HG03108 (cell line): Measurements from ENCODE around the gene PDE2A.

Experiments
- ATAC-seq: cut with Tn5 transposase; IDR thresholded peaks from one replicate; pipeline ENCODE4 v1.9.1; 2021; ENCODE audit warnings: moderate library complexity; ENCODE audit not compliant: unreplicated experiment

Gene PDE2A

DNA sequence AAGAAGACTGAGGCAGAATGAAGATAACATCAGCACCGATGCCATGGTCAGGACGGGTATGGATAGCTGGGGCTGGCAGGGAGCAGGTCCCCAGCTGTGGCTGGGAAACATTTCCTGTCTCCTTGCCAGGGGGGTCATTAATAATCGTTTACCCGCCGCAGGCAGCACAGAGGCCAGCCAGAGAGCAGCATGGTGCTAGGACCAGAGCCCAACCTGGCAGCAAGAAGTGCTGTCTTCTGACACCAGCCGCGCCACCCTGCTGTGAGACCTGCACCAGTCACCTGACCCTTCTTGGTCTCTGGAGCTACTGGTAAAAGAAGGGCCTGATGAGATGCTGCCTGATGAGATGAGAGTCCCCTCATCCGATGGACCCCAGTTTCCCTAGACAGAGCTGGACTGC, 36.3 kb downstream of the PDE2A start:
- ATAC-seq = no peak

DNA sequence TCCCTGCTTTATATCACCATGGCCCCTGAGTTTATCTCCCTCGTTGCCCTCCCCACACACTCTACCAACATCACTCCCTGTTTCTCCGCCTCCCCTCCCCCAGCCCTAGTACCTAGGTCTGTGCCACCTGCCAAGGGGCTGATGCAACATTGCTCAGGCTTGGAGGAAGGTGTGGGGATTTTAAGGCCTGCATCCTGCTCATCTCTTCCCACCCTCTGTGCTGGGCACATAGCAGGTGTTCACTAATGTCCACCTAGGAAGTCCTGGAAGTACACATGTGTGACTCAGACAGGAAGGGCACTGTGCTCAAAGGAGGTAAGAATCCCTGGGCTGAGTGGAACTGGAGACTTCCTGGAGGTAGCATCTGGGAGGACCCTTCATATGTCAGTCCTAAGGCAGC, 37.0 kb downstream of the PDE2A start:
- no peak for ATAC-seq

DNA sequence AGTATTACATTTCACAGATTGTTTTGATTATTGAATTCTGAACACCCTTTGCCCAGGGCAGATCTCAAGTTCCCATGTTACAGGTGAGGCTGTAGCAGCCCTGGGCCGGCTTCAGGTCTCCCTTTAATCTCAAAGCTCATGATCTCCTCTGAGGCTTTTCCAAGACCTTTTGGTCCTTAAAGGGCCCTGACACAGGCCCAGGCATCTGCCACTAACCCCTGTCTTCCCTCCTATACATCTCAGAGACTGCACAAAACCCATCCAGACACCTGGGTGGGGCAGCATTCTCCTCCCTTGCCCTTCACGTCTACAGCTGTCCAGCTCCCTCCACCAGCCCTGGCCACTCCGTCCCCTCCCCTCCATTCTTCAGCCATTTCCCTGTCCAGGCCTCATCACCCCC, 37.8 kb downstream of the PDE2A start:
- no peak for ATAC-seq

DNA sequence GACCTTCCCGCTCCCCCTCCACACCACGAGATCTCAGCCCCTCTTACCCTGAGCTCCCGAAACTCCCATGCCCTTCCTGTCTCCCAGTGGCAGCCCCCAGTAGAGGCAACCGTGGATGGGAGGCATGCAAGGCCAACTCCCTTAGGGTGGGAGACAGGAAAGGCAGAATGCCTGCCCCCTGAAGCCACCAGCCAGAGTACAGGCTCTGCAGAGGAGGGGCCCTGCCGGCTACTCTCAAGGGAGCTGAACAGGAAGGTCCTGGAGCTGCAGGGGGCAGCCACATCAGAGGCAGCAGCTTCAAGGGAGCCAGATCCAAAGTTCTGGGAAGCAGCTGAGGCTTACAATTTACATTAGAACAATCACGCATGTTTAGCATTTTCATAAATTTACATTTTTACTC, 38.3 kb downstream of the PDE2A start:
- ATAC-seq = no peak

DNA sequence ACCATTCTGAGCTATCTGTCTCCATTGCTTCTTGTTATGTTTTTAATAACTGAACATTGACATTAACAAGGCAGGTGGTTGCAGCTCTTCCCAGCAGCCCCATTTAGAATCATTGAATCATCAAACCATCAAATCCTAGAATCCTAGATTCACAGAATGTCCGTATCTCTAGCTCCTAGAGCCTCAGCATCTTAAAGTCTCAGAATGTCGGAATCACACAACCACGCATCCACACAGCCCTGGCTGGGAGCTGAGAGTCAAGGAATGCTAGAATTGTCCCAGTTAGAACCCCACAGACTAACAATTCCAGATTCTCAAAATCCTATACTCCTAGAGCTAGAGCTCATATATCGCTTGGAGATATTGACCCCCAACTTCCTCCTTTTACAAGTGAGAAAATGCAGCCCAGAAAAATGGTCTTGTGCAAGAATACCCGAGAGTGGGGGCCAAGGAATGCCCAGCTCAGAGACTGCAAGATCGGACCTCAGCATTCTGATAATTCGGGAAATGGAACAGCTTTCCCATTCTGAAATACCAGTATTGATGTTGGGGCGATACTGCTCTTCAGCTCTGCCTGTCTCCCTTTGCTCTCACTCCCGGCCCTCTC, 38.8 kb downstream of the PDE2A start:
- ATAC-seq = no peak

DNA sequence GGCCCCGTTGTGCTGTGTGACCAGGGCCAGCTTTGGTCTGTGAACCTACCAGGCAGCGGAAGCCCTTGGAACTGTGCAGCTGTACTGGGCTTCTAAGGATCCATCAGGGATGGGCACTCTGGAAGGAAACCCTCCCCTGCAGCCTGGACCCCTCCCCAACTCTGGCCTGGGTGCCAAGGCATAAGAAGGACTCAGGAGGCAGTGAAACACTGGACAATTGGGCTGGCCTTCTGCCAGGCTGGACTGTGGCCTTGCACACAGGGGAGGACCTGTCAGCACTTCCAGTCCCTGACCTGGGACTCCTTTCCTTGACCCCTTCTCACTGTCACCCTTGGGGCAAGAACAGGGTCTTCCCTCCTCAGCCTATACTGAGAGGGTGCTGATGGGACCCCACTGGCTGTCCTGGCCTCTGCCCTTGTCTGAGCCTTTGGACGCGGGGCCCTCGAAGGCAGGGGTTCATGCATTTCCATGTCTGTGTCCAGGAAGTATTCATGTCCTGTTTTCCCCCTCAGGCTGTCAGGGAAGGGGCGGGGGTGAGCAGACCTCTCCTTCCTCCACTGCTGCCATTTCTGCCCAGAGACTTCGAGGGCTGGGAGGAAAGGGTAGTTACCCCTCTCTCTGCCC, 39.6 kb downstream of the PDE2A start:
- ATAC-seq = no peak

DNA sequence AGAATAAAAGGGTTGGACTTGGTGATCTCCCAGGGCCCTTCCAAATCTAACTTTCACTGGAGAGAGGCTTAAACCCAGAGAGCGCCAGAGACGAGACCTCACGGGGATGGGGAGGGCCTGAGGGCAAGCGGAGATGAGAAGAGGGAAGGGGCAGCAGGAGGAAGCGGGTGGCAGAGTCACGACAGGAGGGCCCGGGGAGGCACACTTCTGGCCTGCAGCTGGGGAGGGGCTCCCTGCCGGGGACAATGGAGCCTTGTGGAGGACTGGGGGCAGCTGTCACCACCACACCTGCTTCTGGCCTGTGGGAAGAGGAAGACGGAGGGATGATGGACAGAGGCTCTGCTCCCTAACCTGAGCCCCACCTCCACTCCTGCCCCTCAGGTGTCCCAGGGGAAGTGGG, 40.2 kb downstream of the PDE2A start:
- no peak for ATAC-seq

DNA sequence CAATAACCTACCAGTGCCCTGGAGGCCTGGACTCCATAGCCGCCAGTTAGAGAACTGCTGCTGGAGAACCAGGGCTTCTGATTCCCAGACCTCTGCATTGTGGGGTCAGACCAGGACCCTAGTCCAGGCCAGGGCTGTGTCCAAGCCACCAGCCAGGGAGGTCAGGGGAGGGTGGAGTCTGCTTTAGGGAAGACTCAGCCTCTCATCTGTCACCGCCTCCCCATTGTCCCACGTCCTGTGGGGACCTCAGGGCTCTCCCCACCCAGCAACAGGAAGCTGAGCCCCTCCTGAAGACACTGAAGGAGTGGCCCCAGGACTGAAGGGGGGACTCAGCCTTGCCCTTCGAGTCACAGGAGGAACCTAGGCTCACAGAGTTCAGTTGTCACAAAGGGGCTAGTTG, 41.2 kb downstream of the PDE2A start:
- no peak for ATAC-seq

DNA sequence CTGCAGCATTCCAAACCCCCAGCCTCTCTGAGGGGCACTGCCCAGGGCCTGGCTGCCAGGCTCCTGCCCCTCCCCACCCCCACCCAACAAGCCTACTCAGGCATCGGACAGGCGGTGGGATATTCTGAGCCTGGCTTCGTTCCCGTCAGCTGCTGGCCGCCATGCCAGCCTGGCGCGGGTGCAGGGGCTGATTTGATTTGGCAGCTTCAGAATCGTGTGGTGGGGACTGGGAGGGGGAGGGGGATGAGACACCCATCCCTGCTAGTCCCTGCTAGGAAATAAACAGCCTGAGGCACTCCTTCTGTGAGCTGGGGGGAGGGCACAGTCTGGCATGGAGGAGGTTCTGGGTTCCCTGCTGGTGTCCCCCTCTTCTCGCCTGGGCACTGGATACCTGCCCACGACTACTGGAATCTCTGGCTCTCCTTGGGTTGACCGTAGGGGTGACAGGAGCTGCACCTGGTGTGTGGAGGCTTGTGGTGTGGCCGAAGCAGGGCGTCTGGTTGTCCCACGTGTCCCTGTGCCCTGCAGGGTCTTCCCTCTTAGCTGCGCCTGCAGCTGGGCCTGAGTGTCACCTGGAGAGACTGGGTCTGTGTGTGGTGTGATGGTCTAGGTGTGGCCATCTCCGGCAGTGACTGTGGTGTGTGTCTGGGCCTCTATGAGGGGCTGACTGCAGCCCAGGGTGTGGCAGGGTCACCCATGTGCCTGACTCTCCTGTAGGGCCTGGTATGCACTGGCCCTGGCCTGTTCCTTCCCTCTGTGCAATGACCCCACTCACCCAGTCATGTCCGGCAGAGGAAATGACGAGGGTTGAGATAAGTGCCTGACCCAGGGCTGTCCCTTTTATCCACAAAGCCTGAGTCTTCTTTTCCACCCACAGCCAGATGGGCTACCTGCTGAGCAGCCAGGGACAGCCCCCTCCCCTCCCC, 42.2 kb downstream of the PDE2A start:
- ATAC-seq = no peak

DNA sequence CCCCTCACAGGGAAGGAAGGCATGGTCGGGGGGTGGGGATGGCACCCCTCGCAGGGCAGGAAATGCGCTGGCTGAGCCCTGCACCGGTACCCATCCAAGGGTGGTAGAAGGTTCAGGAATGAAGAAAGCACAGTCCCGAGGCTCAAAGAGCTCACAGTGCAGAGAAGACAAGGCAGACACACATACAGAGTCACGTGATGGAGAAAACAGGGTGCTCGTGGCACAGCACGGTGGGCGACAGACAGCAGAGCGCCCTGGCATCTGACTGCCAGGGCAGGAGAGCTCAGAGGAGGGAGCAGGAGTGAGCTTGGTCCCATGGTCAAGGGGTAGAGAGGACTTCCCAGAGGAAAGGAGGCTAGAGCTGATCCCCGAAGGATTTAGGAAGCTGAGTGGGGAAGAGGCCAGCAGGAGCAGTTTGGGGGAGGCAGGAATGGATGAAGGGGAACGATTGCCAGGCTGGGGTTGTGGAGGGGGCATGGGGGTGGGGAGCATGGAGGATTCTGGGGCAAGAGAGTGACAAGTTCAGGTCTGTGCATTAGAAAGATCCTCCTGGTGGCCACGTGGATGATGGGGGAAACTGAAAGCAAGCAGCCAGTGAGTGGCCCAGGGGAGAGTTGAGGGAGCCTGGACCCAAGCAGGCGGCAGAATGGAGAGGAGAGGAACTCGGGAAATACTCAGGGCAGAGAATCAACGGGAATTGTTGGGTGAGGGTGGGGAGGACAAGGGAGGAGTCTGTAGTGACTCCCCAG, 43.9 kb downstream of the PDE2A start:
- no peak for ATAC-seq

DNA sequence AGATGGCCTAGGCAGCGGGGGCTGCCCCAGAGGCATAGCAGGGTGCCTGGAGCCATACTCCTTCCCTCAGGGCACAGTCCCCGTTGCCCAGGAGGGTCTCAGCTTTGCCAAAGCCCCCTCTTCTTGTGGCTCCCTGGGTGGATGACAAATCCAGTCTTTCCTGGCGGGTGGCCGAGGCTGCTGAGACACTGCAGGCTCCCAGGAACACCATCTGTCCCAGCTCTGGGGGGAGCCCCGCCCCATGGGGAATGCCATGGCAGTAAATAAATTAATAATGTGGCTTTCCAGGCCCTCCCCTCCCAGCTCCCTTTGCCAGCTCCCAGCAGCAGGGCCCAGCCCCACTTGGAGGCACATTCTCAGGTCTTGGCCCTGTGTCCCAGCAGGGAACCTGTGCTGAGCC, 45.0 kb downstream of the PDE2A start:
- ATAC-seq = no peak

DNA sequence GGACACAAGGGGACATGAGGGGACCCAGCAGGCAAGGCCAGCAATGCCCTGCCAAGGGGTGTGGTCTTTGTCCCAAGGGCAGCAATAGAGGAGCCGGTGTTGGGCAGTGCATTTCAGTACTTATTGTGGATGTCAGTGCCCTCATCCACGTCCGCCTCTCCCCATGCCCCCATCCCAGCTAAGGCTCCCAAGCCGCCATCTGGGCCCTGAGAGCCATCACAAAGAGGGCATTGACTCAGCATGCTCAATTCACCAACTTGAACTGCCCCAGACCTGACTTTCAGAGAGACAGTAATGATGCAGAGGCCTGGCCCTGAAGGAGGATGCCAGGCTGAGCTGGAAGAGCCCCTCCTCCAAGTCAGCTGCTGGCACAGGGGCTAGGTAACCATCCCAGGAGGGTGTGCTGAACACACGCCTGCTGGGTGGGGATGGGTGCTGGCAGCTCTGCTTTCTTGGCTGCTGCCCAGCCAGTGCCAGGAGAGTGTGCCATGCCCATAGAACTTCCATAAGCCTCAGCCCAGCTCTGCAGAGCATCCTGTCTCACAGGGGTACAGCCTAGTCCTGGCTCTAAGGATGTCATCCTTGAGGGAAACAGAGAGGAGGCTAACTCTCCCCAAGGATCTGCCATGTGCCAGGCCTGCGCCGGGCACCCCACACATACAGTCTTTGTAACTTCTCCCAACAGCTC, 46.5 kb downstream of the PDE2A start:
- no peak for ATAC-seq

DNA sequence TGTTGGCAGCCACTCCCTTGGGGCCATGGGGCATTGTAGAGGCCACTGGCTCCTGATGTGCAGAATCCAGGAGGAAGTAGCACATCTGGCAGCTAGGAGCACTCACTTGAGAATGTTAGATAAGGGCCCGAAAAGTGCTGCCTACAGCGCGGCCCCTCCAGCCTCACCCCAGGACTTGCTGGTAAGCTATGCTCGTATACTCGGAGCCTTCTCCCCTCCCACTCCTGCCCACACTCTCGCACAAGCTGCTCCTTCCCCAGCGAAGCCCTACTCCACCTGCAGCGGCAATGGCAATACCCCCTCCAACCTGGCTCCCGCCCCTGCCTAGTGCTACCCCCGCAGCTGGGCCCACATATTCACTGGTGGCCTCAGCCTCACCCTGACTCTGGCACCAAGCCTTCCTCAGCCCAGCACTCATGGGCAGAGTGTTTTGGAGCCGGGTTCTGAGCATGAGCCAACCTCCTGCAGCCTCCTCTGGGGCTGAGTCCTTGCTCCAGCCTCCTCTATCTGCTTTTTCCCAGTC, 47.7 kb downstream of the PDE2A start:
- no peak for ATAC-seq

DNA sequence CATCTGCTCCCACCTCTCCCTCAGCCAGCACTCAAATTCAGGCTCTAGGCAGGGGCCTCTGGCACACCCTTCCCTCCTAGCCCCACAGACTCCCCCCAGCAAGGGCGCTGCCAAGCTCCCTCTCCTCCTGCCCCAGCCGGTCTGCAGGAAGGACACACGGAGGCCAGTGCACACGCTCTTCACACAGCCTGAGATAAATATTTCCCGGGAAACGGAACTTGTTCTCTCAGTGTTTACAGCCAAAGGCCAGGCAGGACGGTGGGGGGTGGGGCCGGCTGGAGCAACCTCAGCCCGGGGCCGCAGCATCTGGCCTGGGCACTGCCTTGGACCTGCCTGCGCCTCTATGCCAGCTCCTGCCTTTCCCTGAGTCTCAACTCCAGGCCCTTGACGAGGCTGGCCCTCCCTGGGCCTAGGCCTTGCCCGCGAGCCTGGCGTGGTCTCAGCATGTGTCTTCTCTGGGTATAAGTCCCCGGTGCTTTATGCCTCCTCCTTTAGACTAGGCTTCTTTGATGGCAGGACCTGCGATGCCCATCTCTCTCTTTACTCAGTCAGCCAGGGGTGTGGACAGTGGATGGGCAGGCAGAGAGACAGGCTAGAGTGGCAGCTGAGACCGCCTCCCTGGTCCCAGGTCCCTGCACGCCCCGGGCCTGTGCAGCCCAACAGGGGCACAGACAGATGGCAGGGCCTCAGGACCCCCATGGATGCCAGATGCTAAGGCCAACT, 48.4 kb downstream of the PDE2A start:
- no peak for ATAC-seq

DNA sequence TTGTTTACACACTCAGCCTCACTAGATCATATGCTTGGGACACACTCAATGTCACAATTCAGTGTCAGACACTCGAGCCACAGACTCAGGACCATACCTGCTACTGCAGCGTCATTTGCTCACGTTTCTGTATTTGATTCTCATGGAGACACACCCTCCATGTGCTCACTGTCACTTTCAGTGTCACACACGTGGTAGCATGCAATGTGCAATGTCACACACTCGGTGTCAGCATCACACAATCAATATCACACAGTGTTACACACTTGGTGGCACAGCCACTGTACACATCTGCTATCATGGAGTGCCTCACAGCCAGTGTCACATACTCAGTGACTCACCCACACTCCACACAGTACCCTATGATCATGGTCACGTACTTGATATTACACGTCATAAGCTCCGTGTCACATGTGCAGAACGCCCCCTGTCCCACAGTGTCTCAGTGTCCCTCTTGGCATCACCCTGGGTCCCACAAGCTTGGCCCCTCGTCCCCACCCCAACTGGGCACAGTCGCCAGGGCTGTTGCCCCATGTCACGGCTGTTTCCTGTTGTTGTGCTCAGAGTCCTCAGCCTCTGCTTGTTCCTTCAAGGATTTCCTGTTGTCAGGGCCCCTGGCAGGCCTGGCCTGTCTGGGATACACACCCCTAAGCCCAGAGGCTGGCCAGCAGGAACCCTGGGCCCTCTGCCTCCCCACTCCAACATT, 49.6 kb downstream of the PDE2A start:
- ATAC-seq = no peak

DNA sequence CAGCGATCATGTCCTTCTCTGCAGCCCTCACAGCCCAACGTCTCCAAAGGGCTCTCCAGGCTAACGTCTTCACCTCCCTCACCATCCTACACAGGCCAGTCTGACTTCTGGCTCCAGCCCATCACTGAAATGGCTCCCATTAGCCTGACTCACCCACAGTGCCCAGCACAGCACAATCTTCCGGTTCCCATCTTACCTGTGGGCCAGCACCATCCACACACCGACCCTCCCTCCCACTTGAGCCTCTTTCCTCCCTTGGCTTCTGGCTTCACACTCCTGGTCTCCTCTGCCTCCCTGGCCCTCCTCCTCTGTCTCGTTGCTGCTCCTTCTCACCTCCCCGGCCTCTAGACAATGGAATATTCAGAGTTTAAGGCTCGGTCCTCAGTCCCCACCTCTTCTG, 51.2 kb downstream of the PDE2A start:
- ATAC-seq = no peak

DNA sequence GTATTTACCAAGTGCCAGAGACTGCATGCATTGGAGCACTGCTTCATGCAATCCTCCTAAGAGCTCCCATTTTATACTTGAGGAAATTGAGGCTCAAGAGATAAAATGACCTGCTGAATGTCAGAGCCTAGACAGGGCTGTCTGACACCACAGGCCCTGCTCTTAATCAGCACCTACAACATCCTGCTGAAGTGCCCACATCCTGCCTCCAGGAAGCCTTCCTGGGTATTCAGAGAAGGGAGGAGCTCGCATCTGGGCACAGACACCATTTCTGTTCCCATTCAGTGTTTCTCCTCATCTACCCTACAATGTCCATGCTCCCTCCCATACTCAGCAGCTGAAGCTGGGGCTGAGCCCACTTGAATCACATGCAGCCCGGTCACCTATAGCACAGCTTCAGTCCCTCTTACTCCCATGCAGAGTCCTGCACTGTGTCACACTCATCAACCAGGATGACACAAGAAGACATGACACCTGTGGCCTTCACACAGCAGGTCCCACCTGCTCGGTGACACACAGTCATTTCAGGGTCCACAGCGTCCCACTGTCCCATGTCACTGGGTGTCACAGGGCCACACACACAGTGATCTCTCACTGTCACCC, 53.1 kb downstream of the PDE2A start:
- ATAC-seq = no peak

DNA sequence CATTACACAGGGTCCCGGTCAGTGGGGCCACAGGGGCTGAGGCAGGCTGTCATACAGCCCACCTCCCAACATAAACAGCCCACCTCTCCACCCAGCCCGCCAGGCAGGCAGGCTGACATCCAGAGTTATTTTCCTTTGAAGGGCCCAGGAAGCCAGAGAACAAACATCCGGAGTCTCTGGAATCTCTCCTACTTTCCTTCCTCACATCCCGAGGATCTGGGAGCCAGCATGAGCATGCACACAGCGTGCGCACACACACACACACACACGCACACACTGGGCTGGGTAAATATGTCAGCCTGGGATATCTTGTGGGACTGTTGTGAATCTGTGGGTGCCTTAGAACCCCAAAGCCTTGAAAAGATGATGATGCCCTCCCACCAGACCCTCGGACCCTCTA, 55.4 kb downstream of the PDE2A start:
- ATAC-seq = no peak
